Erythroblast (primary cell): ENCODE data around the gene APBA1.

Source experiments
- GATA1 ChIP-seq: IDR thresholded peaks from 2 replicates; pipeline ENCODE4 v1.6.1; 2011; ENCODE audit warnings: low read depth, mild to moderate bottlenecking, control low read depth, low read length, moderate library complexity
- POLR2A ChIP-seq: IDR thresholded peaks from 2 replicates; pipeline ENCODE4 v1.6.1; 2011; ENCODE audit warnings: mild to moderate bottlenecking, low read length

- TF ChIP-seq POLR2A: no peak
- TF ChIP-seq GATA1: no peak
Observed at GRCh38 chr9:69494763-69495162, 177.4 kb downstream of the APBA1 start.
